MCF 10A (cell line): ENCODE data around the gene GABRB1. TPM values are rescaled to one million over a fixed set of nuclear protein-coding genes. Genes with fewer than 3 reads are reported as not detected.

ENCODE experiments used
- BruUV-seq: library from RNA; stranded (reverse); fragments of 400-500 nt; replicated peaks from 2 replicates; lab custom pipeline; 2021; lab: Mats Ljungman, UMichigan
- CTCF ChIA-PET: fragments of 300-600 bp; sonication (Branson Sonifier 250); formaldehyde crosslinking; extraction: SDS; loops from one replicate; lab custom pipeline; 2021; ENCODE audit warnings: antibody characterized with exemption, inconsistent platforms; lab: Yijun Ruan, JAX
- POLR2A ChIA-PET: fragments of 300-600, 350-650 bp; sonication (Branson Sonifier 250); formaldehyde crosslinking; extraction: SDS; loops from one replicate; lab custom pipeline; 2020; ENCODE audit warnings: antibody characterized with exemption, inconsistent platforms; lab: Yijun Ruan, JAX
- DNase-seq: peaks from one replicate; pipeline ENCODE4 v3.0.0-alpha.2; 2018; ENCODE audit not compliant: unreplicated experiment
- H3K27ac Mint-ChIP-seq: one replicate; pipeline ENCODE4 v1.8.0; 2022; ENCODE audit warnings: mild to moderate bottlenecking, low read depth, mixed read lengths; ENCODE audit not compliant: unreplicated experiment
- H3K27me3 Mint-ChIP-seq: one replicate; pipeline ENCODE4 v1.8.0; 2022; ENCODE audit warnings: mixed read lengths; ENCODE audit not compliant: insufficient read depth, unreplicated experiment
- H3K36me3 Mint-ChIP-seq: one replicate; pipeline ENCODE4 v1.8.0; 2022; ENCODE audit warnings: mild to moderate bottlenecking, moderate library complexity, mixed read lengths; ENCODE audit not compliant: insufficient read depth, unreplicated experiment
- H3K4me1 Mint-ChIP-seq: one replicate; pipeline ENCODE4 v1.8.0; 2022; ENCODE audit warnings: mixed read lengths; ENCODE audit not compliant: insufficient read depth, unreplicated experiment
- H3K4me3 Mint-ChIP-seq: one replicate; pipeline ENCODE4 v1.8.0; 2022; ENCODE audit warnings: mild to moderate bottlenecking, moderate library complexity, mixed read lengths; ENCODE audit not compliant: unreplicated experiment
- H3K9me3 Mint-ChIP-seq: one replicate; pipeline ENCODE4 v1.8.0; 2022; ENCODE audit warnings: mixed read lengths; ENCODE audit not compliant: unreplicated experiment
- intact Hi-C: fragments of 100-400 bp; cut with micrococcal nuclease; formaldehyde crosslinking; loops from 2 replicates; pipeline ENCODE4 v1.14.1; 2022
- total RNA-seq: library from RNA; stranded (reverse); gene quantifications from 2 replicates; pipeline ENCODE4 v1.2.3, GENCODE V29; 2022
- TF ChIP-seq, protein P1 (sequence below): fragments of 200-600 bp; IDR thresholded peaks from one replicate; pipeline ENCODE4 v1.8.0; 2022; ENCODE audit warnings: antibody characterized with exemption, mild to moderate bottlenecking; ENCODE audit not compliant: unreplicated experiment

Gene GABRB1
- total RNA-seq, 1 experiment from 2014 or later: not detected

- TF ChIP-seq, protein P1, sequence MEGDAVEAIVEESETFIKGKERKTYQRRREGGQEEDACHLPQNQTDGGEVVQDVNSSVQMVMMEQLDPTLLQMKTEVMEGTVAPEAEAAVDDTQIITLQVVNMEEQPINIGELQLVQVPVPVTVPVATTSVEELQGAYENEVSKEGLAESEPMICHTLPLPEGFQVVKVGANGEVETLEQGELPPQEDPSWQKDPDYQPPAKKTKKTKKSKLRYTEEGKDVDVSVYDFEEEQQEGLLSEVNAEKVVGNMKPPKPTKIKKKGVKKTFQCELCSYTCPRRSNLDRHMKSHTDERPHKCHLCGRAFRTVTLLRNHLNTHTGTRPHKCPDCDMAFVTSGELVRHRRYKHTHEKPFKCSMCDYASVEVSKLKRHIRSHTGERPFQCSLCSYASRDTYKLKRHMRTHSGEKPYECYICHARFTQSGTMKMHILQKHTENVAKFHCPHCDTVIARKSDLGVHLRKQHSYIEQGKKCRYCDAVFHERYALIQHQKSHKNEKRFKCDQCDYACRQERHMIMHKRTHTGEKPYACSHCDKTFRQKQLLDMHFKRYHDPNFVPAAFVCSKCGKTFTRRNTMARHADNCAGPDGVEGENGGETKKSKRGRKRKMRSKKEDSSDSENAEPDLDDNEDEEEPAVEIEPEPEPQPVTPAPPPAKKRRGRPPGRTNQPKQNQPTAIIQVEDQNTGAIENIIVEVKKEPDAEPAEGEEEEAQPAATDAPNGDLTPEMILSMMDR: no peak
- no peaks in the 10 kb centered on the region for H3K4me1 Mint-ChIP-seq
- no peak overlapping the region for H3K4me3 Mint-ChIP-seq
- DNase-seq: no peak
- intact Hi-C loops: no loop called here
- no TSS peak for BruUV-seq
- H3K36me3 Mint-ChIP-seq: no peaks in the 10 kb centered on the region
- H3K9me3 Mint-ChIP-seq: no peaks in the 10 kb centered on the region
- H3K27ac Mint-ChIP-seq: no peak overlapping the region
- CTCF ChIA-PET: interaction anchor here (0.6 to 1.5 kb wide), 3 partner anchors 9 to 687 kb away, joined by 3 to 6 read pairs (median 4); no protein-coding TSS in a partner anchor
- no peaks in the 10 kb centered on the region for H3K27me3 Mint-ChIP-seq
- POLR2A ChIA-PET: interaction anchor here (1.7 kb wide), 2 partner anchors 9 to 13 kb away, joined by 6 to 8 read pairs; partner anchors contain the start of gene ATP10D
These were observed 440.2 kb downstream of the GABRB1 start for GRCh38 chr4:47471591-47471990.

DNA sequence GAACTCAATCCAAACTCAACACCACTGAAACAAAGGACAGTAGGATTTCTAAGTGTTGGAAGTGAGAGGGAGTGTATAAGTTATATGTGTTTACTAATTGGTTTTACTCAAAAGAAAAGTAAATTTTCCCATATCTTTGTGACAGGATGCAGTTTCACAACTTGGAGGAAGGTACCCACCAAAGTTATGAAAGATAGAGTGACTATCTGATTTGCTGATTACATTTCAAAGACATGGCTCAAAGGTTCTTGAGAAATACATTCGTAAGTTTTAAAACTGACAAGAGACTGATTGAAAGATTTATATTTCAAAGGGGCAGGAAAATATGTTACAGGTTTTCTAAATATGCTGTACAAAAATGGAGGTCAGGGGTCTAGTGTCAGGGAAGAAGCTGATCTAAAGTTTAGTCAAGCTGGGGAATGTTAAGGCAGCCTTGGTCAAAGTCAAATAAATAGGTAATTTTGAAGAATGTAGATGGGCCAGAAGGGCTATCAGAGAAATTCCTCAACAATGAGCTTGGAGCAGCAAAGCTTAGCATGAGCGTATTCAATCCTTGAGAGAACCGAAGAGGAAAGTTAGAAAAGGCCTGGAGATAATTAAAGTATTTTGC, 441.9 kb downstream of the GABRB1 start:
- POLR2A ChIA-PET: interaction anchor here (0.6 to 1.7 kb wide), 4 partner anchors 12 to 54 kb away, joined by 3 to 8 read pairs (median 4); partner anchors contain the start of gene ATP10D

GRCh38 chr4:47474799-47475198, 443.4 kb downstream of the GABRB1 start:
- Mint-ChIP-seq H3K36me3 (no peaks in the 10 kb centered on the region), H3K4me1 (peaks cover 8% of the 10 kb centered on the region), H3K9me3 (no peaks in the 10 kb centered on the region), H3K27me3 (no peaks in the 10 kb centered on the region), H3K27ac (no peak overlapping the region), H3K4me3 (no peak overlapping the region)
- no peak for DNase-seq
- POLR2A ChIA-PET: interaction anchor here (1.6 kb wide), 2 partner anchors 10 to 11 kb away, joined by 4 to 6 read pairs; partner anchors contain the start of genes ATP10D and COMMD8
- BruUV-seq: no TSS peak
- CTCF ChIA-PET: interaction anchor here (0.6 kb wide), 1 partner anchor 873 kb away, joined by 5 read pairs; no protein-coding TSS in a partner anchor
- TF ChIP-seq, protein P1: no peak
- intact Hi-C loops: no loop called here

More for the DNA sequence above, 441.9 kb downstream of the GABRB1 start:
- no peak overlapping the region for H3K27ac Mint-ChIP-seq
- CTCF ChIA-PET: interaction anchor here (1.0 to 1.8 kb wide), 3 partner anchors 10 to 92 kb away, joined by 3 to 10 read pairs (median 3); partner anchors contain the start of gene COMMD8
- no peaks in the 10 kb centered on the region for H3K36me3 Mint-ChIP-seq
- no TSS peak for BruUV-seq
- H3K27me3 Mint-ChIP-seq: no peaks in the 10 kb centered on the region
- TF ChIP-seq, protein P1: no peak
- H3K4me1 Mint-ChIP-seq: no peaks in the 10 kb centered on the region
- H3K9me3 Mint-ChIP-seq: no peaks in the 10 kb centered on the region
- intact Hi-C loops: no loop called here
- DNase-seq: no peak
- H3K4me3 Mint-ChIP-seq: no peak overlapping the region

- H3K9me3 Mint-ChIP-seq: no peaks in the 10 kb centered on the region
- POLR2A ChIA-PET: interaction anchor here (1.6 kb wide), 2 partner anchors 10 to 12 kb away, joined by 4 to 6 read pairs; partner anchors contain the start of genes ATP10D and COMMD8
- BruUV-seq: no TSS peak
- CTCF ChIA-PET: interaction anchor here (0.6 to 1.1 kb wide), 2 partner anchors 12 to 873 kb away, joined by 4 to 5 read pairs; partner anchors contain the start of gene COMMD8
- H3K27ac Mint-ChIP-seq: no peak overlapping the region
- no peaks in the 10 kb centered on the region for H3K36me3 Mint-ChIP-seq
- peaks cover 8% of the 10 kb centered on the region for H3K4me1 Mint-ChIP-seq
- TF ChIP-seq, protein P1: no peak
- H3K27me3 Mint-ChIP-seq: no peaks in the 10 kb centered on the region
- DNase-seq: no peak
- intact Hi-C loops: no loop called here
- no peak overlapping the region for H3K4me3 Mint-ChIP-seq
These were observed 444.0 kb downstream of the GABRB1 start for GRCh38 chr4:47475411-47475810.
